ENCODE data around the gene PASD1.

PASD1 gene

DNA sequence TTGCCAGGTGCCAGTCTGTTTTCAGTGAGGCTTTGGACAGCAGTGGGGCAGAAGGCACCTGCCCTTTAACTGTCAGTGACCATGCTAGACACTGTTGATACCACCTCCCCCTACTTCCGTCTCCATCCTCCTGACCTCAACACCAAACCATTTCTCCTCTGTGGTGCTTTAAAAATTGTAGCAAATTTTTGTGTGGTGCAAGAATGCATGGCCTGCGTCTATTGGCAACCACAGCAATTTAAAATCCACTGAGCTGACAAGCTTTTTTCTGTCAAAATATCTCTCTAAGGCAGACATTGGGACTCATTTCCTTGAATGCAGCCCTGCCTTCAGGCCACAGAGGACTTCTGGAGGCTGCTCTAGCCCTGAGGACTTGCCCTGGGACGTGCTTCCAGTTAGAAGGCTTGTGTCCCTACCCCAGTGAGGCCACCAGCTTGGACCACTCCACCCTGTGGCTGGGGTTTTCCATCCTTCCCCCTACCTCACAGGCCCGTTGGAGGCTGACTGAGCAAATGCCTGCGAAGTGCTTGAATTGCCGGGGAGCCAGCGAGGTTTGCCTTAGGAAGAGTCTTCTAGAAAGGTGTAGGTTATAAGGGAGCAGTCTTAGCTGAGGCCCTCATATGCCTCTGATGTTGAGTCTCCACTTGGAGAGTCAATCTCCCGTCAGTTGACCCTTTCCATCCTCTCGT, 138.7 kb downstream of the PASD1 start:
- no peak for DNase-seq (ENCODE audit: low spot score)

DNA sequence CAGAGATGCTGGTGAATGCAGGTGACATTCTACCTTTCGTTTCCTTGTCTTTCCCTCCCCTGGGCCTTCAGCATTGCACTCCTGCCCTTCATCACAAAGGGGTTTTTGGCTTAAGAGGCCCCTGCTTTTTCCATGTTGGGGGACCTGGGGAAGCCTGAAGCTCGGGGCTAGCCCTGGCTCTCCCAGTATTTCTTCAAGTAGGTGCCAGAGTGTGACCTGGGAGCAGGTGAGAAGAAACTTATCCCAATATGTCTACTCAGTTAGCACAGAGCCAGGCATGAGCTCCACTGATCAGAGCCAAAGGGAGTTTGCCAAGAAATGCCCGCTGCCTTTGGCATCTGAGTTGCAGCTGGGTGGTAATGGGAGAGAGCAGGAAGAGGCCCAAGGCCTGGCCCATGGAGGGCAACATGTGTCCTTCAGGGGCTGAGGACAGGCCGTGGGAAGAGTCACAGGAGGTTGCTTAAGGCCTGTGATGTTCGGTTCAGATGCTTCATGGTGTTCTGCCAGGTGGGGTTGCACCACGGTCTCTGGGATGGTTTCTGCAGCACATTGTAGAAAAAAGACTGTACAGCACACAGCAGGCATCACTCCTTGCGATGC, 139.4 kb downstream of the PASD1 start:
- DNase-seq (ENCODE audit: low spot score): no peak

DNA sequence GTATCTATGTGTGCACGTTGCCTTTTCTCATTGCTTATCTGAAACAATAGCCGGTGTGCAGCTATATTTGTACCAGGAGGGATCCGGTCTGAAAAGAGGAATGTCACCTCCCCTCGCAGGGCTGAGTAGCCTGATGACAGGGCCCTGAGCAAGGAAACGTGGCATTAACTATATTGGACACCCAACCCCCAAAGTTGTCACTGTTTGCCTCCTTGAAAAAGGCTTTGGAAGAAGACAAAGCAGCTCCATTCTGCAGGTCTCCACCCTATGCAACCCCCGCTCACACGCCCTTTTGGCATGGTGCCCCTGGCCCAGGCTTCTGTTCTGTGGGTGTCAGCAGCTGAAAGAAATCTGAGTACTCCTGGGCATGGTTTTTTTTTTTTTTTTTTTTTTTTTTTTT, 140.0 kb downstream of the PASD1 start:
- no peak for DNase-seq (ENCODE audit: low spot score)

DNA sequence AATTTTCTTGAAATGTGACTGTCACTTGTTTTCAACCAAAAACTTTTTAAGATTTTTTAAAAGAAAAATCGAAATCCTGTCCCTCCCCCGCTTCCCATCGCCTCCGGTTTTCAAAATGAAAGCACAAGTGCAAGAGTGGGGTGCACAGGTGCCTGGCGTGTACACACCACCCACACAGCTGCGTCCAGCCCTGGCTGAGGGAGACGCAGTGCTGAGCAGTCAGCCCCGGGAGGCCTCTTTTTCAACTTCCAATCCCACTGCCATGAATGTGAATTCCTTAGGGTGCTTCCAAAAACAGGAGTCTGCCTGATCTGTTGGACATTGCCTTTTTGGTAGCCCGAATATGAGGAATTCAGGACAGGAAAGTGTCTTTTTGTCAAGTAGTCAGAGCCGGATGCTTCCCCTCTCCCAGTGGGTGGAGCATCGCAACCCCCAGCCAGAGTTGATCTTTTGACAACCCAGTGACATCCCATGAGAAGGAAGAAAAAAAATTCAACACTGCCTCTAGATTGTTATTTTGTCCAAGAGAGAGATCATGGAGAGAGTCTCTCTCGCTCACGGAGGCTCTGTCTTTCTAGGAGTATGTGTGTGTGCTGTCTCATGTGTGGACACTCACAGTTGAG, 140.7 kb downstream of the PASD1 start:
- no peak for DNase-seq (ENCODE audit: low spot score)

DNA sequence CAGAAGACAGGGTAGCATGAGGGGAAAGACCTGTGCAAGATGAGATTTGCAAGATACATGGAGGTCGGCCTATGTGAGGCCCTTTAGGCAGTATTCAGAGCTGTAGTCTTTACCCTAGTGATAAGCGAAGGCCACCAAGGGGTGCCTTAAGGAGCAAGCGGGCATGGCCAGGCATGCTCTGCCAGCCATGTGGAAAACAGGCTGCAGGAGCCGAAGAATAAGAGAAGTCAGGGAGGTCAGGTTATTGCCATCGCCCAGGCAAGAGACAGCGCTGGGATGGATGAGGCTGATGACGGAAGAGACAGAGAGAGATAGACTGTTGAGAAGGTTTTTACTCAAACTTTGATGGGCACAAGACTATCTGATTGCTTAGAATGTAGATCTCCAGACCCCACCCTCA, 145.3 kb downstream of the PASD1 start:
- no peak for DNase-seq (ENCODE audit: low spot score)

DNA sequence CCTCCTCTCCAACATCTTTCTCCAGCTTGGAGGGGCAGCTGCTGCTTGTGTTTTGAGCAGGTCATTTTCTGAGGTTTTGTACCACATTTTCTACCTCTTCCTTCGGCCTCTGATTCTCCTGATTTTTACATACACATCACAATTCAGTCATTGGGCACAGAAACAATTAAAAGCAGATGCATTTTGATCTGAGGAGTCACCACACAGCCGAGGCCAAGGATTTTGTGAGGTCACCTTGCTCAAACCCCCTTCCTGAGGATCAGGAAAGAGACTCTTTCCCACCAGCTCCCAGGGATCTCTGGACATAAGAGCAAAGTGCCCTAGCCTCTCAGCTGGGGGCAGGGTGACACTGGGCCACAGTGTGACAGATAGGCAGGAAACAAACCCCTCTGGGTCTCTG, 147.0 kb downstream of the PASD1 start:
- no peak for DNase-seq (ENCODE audit: low spot score)

DNA sequence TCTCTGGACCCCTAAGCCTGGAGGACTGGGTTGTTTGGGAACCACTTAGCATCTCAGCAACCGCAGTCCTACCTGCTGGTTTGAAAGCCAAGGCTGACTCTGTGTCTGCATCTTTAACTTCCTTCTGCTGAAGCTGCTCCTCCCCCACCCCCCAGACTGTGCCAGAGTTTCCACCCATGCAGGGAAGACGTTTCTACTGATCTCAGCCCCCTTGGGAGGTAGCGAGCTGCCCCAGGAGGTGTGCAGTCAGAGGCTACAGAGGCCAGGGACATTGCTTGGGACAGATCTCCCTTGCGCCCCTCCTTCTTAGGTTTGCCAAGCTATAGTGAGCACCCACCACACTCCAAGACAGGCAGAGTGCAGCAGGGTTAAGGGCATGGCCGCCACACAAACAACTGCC, 147.7 kb downstream of the PASD1 start:
- DNase-seq (ENCODE audit: low spot score): no peak

DNA sequence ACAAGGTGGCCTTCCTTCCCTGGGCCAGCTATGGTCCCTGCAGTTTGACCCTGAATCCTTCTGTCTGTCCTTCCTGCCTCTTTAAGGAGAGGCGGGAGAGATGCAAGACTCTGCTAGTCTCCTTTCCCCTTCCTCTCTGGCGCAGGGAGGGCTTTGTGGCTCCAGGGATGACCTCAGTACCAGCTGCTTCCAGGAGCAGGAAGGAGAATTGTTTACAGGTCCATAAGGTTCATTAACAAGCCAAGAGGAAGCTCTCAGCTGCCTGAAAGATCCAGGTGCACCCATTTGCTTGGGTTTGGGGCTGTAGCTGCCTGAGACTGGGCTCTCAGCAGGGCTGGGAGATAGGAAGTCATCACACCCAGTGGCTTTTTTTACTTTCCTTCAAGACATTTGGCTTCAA, 148.3 kb downstream of the PASD1 start:
- no peak for DNase-seq (ENCODE audit: low spot score)

DNA sequence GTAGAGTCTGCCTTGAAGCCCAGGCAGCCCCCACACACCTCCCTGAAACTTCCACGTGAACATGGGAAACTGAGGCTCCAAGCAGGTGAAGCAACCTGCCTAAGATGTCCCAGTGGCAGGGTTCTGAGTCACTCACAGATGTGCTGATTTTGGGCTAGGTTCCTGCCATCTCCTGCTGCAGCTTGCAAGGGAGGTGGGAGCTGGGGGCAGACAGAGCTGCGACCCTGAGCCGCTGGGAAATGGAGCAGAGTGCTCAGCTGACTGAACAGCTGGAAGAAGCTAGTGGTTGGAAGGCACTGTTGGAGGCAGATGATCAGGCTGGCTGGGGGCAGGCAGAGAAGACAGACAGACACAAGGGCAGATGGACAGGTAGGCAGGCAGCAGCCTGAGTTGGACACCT, 148.8 kb downstream of the PASD1 start:
- no peak for DNase-seq (ENCODE audit: low spot score)

DNA sequence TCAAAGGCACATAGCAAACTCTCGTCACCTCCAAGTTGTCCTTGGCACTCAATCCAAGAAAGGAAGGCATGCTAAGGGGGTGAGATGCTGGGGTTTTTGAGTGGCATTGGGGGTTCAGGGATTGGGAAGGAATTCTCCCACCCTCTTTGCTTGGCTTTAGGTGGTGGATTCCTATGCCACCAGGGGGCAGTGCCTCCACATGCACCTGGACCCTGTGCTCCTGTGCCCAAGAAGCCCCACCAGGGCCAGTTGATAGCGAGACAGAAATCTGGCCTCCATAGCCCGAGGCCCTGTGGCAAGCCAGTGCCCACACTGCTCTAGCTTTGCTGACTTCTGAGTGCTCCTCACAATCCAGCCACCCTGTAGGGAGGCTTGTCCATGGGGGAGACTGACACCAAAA, 150.4 kb downstream of the PASD1 start:
- no peak for DNase-seq (ENCODE audit: low spot score)

DNA sequence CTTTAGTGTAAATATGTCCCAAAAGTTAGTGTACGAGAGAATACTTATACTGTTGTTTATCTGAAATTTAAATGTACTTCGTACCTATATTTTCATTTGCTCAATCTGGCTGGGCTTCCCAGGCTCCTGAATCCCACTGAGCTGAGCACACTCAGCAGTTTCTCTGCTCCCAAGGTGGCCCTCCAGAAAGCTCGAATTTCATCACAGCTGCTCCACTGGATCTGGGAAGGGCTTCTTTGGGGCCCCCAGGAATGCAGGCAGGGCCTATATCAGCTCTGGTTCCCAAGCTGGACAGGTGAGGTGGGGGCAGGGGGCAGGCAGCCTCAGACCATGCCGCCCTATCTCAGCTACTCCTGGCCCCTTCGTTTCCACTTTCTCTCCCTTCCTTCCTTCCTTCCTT, 150.9 kb downstream of the PASD1 start:
- DNase-seq (ENCODE audit: low spot score): no peak

DNA sequence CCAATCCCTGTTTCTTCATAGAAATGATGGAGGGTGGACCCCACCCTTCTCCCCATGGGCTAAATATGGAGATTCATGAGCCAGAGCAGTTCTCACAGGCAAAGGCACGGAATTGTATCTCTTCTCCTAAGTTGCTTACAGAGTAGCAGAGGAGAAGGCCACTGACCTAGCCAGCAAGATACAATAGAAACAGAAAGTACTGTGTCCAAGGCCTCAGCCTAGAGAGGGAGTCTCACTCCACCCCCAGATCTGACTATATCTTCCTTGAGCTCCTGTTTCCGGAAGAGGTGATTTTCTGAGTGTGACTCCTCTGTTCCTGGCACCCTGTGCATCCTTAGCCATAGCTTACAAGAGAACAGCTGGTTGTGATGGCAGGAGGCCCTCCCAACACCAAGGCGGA, 152.3 kb downstream of the PASD1 start, which contains the start of gene FATE1:
Gene FATE1 (plus strand): TSS at position 284 of the 400 bp plus-strand sequence. CDS start 85 bp downstream, at position 369.
- no peak for DNase-seq (ENCODE audit: low spot score)

DNA sequence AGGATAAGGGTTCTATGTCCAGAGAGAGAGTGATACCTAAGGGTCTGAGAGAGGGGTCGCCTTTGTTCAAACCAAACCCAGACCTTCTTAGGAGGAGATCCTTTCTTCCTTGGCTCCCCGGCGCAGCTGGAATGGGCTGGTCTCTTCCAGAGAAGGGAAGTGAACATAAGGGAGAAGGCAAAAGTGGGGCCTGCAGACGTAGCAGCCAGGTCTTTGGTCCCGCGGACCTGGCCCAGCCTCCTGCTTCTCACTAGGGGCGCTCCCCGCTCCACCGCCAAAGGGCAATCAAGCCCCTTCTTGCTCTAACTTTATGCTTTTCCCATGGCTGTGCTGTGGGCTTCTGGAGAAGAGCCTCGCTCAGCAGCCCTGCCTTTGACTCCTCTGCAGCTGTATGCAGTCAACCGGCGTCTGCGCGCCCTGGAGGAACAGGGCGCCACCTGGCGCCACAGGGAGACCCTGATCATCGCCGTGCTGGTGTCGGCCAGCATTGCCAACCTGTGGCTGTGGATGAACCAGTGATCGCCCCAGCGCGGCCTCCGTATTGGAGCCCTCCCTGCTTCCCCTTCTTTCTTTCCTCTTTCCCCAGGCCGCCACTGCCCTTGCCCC, 158.9 kb downstream of the PASD1 start:
- no peak for DNase-seq (ENCODE audit: low spot score)

DNA sequence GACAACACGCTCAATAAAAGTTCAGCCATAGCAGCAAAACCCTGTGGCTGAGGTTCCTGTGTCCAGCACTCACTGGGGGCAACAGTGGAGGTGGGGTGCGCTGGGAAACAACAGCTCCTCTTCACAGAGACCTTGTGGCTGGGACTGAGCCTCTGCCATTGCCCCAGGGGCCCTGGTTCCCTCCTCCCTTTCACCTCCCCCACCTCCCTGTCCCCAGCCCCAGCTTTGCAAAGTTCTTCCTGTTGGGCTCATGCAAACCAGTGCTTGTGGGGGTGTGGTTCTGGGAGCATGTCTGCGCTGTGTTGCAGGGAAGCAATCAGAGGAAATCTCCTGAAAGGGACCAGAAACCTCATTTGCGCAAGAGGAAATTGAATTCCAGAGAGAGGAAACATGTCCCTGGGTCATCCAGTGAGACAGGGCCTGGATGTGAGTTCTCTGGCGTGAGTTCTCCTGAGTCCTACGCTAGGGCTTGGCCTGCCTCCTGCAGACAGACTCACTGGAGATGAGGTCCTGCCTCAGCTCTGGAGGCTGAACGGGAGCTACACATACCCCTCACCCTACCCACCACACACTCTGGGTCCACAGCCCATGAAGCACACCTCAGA, 159.8 kb downstream of the PASD1 start:
- DNase-seq (ENCODE audit: low spot score): no peak

DNA sequence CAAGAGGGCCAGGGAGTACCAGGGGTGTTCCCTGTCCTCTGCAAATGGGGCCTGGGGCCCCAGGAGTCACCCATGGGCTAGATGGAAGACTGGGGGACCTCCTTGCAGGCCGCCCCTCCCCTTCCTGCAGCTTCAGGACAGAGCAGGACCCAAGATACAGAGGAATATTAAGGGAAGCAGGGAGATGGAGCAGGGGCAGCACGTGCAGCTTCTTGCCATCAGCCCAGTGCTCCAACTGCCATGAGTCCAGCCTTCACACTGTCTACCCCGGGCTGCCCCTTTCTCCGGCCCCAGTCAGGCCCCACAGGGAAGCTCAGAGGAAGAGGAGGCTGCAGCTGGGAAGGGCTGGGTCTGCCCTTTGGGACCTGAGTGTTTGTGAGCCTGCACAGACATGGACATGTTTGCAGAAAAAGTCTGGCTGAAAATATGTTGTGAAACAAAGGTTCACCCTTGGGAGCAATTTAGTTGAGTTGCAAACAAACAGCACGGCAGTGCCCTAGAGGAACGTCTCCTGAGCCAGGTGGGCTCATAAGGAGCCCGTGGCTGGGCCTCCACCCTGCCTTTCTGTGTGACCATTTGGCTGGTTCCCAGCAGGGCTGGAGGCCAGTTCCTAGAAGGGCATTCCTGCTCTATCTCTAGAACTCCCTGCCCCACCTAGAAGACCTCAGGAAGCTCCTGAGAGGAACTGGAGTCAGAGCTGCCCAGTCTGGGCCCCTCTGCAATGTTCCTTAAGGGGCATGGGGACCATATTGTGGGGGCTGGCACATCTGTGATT, 161.3 kb downstream of the PASD1 start:
- no peak for DNase-seq (ENCODE audit: low spot score)

DNA sequence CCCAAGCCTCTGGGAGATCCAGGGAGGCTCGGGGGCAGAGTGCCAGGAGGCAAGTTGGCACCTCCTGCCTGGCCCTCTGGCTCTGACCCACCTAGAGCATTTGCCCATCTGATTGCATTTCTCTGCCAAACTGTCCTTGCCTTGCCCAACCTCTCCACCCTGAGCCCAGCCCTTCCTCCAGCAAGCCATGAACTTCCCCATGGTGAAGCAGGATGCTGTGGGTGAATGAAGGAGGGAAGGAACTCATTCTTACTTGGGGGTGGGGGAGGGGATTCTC, 161.8 kb downstream of the PASD1 start:
- DNase-seq (ENCODE audit: low spot score): no peak
